ENCODE results near the gene ZNF367. TPM values are rescaled to one million over a fixed set of nuclear protein-coding genes. Genes with fewer than 3 reads are reported as not detected.

ZNF367 gene
- total RNA-seq, 2 donors from 2014 or later, result 1.0 to 2.6 TPM

DNA sequence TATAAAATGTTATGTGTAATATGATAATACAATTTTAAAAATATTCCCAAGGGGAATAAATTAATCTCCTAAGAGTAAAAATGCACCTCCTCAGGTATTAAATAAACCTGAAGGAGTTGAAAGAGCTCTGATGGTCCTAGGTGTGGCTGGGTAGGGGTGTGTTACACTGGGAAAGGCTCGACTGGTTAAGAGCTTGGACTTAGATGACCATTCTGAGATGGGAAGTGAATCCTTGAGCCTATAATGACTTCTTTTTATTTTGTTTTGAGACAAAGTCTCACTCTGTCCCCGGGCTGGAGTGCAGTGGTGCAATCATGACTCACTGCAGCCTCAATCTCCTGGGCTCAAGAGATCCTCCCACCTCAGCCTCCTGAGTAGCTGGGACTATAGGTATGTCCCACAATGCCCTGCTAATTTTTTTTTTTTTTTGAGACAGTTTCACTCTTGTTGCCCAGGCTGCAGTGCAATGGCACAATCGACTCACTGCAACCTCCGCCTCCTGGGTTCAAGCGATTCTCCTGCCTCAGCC is 22.6 kb upstream of the ZNF367 start:
- no peaks in the 10 kb centered on the region for H3K9me3 ChIP-seq
- ATAC-seq, result no peak
- intact Hi-C loops (cut with DNase I), result no loop called here
- H3K27me3 ChIP-seq, result no peaks in the 10 kb centered on the region
- WGBS, 2 donors, result 74 to 75% methylated on average over 5 of the region's 5 CpGs
- no peaks in the 10 kb centered on the region for H3K36me3 ChIP-seq (replicated peaks in 1 of 2; ENCODE audit: insufficient read depth in 1 of 2, low read depth in 2 of 2)
- H3K4me1 ChIP-seq, result no peaks in the 10 kb centered on the region
- no peak for DNase-seq
- TF ChIP-seq, protein P1, sequence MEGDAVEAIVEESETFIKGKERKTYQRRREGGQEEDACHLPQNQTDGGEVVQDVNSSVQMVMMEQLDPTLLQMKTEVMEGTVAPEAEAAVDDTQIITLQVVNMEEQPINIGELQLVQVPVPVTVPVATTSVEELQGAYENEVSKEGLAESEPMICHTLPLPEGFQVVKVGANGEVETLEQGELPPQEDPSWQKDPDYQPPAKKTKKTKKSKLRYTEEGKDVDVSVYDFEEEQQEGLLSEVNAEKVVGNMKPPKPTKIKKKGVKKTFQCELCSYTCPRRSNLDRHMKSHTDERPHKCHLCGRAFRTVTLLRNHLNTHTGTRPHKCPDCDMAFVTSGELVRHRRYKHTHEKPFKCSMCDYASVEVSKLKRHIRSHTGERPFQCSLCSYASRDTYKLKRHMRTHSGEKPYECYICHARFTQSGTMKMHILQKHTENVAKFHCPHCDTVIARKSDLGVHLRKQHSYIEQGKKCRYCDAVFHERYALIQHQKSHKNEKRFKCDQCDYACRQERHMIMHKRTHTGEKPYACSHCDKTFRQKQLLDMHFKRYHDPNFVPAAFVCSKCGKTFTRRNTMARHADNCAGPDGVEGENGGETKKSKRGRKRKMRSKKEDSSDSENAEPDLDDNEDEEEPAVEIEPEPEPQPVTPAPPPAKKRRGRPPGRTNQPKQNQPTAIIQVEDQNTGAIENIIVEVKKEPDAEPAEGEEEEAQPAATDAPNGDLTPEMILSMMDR (IDR thresholded peaks at IDR 0.05), result no peak
- TF ChIP-seq POLR2A (IDR thresholded peaks at IDR 0.05), result no peak
- no peak overlapping the region for H3K27ac ChIP-seq
- H3K4me3 ChIP-seq, result no peak overlapping the region

DNA sequence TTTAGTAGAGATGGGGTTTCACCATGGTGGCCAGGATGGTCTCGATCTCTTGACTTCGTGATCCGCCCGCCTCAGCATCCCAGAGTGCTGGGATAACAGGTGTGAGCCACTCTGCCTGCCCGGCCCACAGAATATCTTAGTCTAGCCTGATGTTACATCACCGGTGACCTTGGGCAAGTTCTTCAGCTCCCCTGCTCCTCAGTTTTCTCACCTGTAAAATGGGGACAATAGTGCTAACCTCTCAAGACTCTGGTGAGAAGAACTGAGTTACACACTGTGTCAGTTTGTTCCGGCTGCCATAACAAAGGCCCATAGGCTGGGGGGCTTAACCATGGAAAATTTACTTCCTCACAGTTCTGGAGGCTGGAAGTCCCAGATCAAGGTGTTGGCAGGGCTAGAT is 19.3 kb upstream of the ZNF367 start:
- Histone ChIP-seq H3K27ac (no peak overlapping the region), H3K4me3 (no peak overlapping the region), H3K4me1 (no peaks in the 10 kb centered on the region), H3K27me3 (no peaks in the 10 kb centered on the region), H3K9me3 (no peaks in the 10 kb centered on the region), H3K36me3 (replicated peaks in 1 of 2; ENCODE audit: insufficient read depth in 1 of 2, low read depth in 2 of 2) (no peaks in the 10 kb centered on the region)
- no peak for ATAC-seq
- 95% methylated on average over 7 of the region's 7 CpGs; no CpG with 5 or more reads in 1 of the 2 donors for WGBS, 2 donors
- TF ChIP-seq POLR2A (IDR thresholded peaks at IDR 0.05), result no peak
- TF ChIP-seq, protein P1 (IDR thresholded peaks at IDR 0.05), result no peak
- intact Hi-C loops (cut with DNase I), result no loop called here
- DNase-seq, result no peak

DNA sequence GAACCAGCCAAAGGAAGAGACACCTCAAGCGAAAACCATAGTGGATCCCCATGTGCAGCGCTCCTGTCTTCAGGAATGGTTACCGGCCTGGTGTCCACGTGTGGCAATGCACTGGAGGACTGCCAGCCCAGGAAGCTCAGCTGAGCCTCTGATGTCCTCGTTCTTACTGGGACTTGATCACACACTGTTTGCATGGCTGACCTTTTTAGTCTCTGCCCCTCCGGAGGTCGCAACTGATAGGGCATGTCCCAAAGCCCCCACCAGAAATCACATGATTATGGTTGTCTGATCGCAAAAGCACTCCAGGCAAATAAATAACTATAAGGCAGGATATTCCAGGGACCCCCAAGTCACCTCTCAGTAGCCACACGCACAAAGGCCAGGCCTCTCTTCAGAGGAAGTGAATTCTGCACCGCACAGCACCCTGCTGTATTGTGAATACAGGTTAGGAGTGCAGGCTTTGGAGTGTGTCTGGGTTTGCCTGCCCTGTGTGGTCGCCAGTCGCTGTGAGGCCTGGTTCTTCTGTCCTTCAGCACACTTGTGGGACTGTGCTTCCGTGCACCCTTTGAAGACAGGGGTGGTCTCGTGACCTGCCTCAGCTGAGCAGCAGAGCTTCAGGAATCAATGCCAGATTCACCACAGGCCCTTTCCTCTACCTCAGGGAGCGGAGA is 18.4 kb upstream of the ZNF367 start:
- H3K9me3 ChIP-seq, result no peaks in the 10 kb centered on the region
- no peaks in the 10 kb centered on the region for H3K4me1 ChIP-seq
- no peak overlapping the region for H3K27ac ChIP-seq
- intact Hi-C loops (cut with DNase I), result no loop called here
- WGBS, 2 donors, result 75 to 83% methylated on average over 3 to 12 of the region's 15 CpGs
- H3K27me3 ChIP-seq, result no peaks in the 10 kb centered on the region
- TF ChIP-seq, protein P1 (IDR thresholded peaks at IDR 0.05), result no peak
- no peak for TF ChIP-seq POLR2A (IDR thresholded peaks at IDR 0.05)
- ATAC-seq (no peak), DNase-seq (no peak)
- no peaks in the 10 kb centered on the region for H3K36me3 ChIP-seq (replicated peaks in 1 of 2; ENCODE audit: insufficient read depth in 1 of 2, low read depth in 2 of 2)
- H3K4me3 ChIP-seq, result no peak overlapping the region

DNA sequence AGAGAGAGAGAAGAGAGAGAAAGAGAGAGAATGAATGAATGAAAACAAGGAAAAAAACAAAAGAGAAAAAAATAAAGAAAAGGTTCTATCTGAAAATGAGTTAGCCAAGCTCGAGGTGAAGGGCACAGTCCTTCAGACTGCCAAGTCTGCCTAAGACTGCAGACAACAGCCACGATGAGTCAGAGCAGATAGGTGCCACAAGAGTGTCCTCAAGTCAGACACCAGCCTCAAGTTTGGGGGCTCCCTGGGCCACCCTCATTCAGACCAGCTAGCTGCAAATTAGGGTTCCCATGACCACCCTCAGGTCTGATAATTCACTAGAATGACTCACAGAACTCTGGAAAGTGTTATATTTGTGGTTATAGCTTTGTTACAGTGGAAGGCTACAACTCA is 17.9 kb upstream of the ZNF367 start:
- no peak for TF ChIP-seq POLR2A (IDR thresholded peaks at IDR 0.05)
- TF ChIP-seq, protein P1 (IDR thresholded peaks at IDR 0.05), result no peak
- H3K27ac ChIP-seq, result no peak overlapping the region
- whole genome bisulfite sequencing, 2 donors, result 85 to 90% methylated on average over 2 of the region's 2 CpGs
- H3K36me3 ChIP-seq (replicated peaks in 1 of 2; ENCODE audit: insufficient read depth in 1 of 2, low read depth in 2 of 2), result no peaks in the 10 kb centered on the region
- intact Hi-C loops (cut with DNase I), result no loop called here
- no peak for DNase-seq
- H3K27me3 ChIP-seq, result no peaks in the 10 kb centered on the region
- H3K4me3 ChIP-seq, result no peak overlapping the region
- H3K4me1 ChIP-seq, result no peaks in the 10 kb centered on the region
- ATAC-seq, result no peak
- no peaks in the 10 kb centered on the region for H3K9me3 ChIP-seq

DNA sequence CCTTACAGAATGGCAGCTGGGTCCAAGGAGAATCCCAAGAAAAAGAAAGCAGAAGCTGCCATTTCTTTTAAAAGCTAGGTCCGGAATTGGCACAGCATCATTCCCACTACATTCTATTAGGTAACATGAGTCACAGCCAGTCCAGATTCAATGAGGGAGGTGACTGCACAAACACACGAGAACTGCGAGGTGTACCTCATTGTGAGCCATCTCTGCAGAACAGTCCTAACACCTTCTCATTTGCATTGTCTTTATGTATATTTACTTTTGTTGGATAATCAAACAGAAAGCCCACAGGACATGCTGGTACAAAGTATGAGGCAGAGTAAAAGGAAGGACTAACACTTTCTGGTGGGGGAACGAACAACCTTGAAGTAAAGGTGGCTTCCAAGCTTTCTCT is 17.2 kb upstream of the ZNF367 start:
- TF ChIP-seq, protein P1 (IDR thresholded peaks at IDR 0.05), result no peak
- no peak for TF ChIP-seq POLR2A (IDR thresholded peaks at IDR 0.05)
- H3K9me3 ChIP-seq, result no peaks in the 10 kb centered on the region
- WGBS, 2 donors, result 87 to 93% methylated on average over 4 of the region's 4 CpGs
- H3K27ac ChIP-seq, result no peak overlapping the region
- DNase-seq, result no peak
- intact Hi-C loops (cut with DNase I), result no loop called here
- ATAC-seq, result no peak
- H3K4me1 ChIP-seq, result no peaks in the 10 kb centered on the region
- no peak overlapping the region for H3K4me3 ChIP-seq
- H3K27me3 ChIP-seq, result no peaks in the 10 kb centered on the region
- no peaks in the 10 kb centered on the region for H3K36me3 ChIP-seq (replicated peaks in 1 of 2; ENCODE audit: insufficient read depth in 1 of 2, low read depth in 2 of 2)

All from body of pancreas (tissue), 4 donors.